IMR-90 (cell line): ENCODE data around the gene AP3S1. TPM values are rescaled to one million over a fixed set of nuclear protein-coding genes. Genes with fewer than 3 reads are reported as not detected.

ENCODE experiments used
- ATAC-seq: fragments of 200-7000 bp; cut with Tn5 transposase; 2 replicates; pipeline ENCODE4 v1.9.1; 2020; ENCODE audit warnings: low read depth, mild to moderate bottlenecking, moderate library complexity
- BruUV-seq: library from RNA; stranded (reverse); fragments of 400-500 nt; replicated peaks from 2 replicates; lab custom pipeline; 2021; lab: Mats Ljungman, UMichigan
- CTCF ChIA-PET: fragments of 300-600 bp; formaldehyde crosslinking; extraction: SDS; loops from one replicate; lab custom pipeline; 2021; ENCODE audit warnings: antibody characterized with exemption; lab: Yijun Ruan, JAX
- POLR2A ChIA-PET: fragments of 300-600 bp; sonication (Branson Sonifier 250); formaldehyde crosslinking; loops from one replicate; lab custom pipeline; 2022; ENCODE audit warnings: antibody characterized with exemption; ENCODE audit not compliant: unreplicated experiment; lab: Charles Lee
- DNase-seq: peaks from one replicate; pipeline ENCODE4 v3.0.0; 2013
- H2AFZ ChIP-seq: replicated peaks from 2 replicates; pipeline ENCODE3; 2013; ENCODE audit warnings: low read length, mild to moderate bottlenecking; ENCODE audit not compliant: poor library complexity
- H2AK5ac ChIP-seq: 2 replicates; pipeline ENCODE4 v1.6.1; 2013; ENCODE audit warnings: low read depth, low read length, inconsistent platforms
- H2AK9ac ChIP-seq: replicated peaks from 2 replicates; pipeline ENCODE3; 2013; ENCODE audit warnings: mild to moderate bottlenecking, low read depth, low read length, moderate library complexity; ENCODE audit not compliant: poor library complexity
- H2BK120ac ChIP-seq: 2 replicates; pipeline ENCODE4 v1.6.1; 2013; ENCODE audit warnings: low read depth, low read length, inconsistent platforms
- H2BK15ac ChIP-seq: 3 replicates; pipeline ENCODE4 v1.6.1; 2013; ENCODE audit warnings: low read depth, low read length, inconsistent platforms
- H2BK20ac ChIP-seq: 2 replicates; pipeline ENCODE4 v1.6.1; 2013; ENCODE audit warnings: low read depth, mild to moderate bottlenecking, inconsistent platforms, low read length, moderate library complexity
- H2BK5ac ChIP-seq: 2 replicates; pipeline ENCODE4 v1.6.1; 2013; ENCODE audit warnings: mild to moderate bottlenecking, low read depth, low read length, inconsistent platforms; ENCODE audit not compliant: poor library complexity, severe bottlenecking
- H3K14ac ChIP-seq: replicated peaks from 2 replicates; pipeline ENCODE4 v1.6.1; 2013; ENCODE audit warnings: low read depth, low read length, inconsistent platforms
- H3K18ac ChIP-seq: 2 replicates; pipeline ENCODE4 v1.6.1; 2013; ENCODE audit warnings: low read depth, low read length, control low read depth
- H3K23ac ChIP-seq: 2 replicates; pipeline ENCODE4 v1.6.1; 2013; ENCODE audit warnings: low read depth, low read length, inconsistent platforms
- H3K27ac ChIP-seq: 2 replicates; pipeline ENCODE4 v1.5.1; 2013; ENCODE audit warnings: mild to moderate bottlenecking, control low read depth, low read length; ENCODE audit not compliant: insufficient read depth
- H3K27me3 ChIP-seq: 2 replicates; pipeline ENCODE4 v1.6.1; 2013; ENCODE audit warnings: low read length; ENCODE audit not compliant: control insufficient read depth, insufficient read depth
- H3K36me3 ChIP-seq: 2 replicates; pipeline ENCODE4 v1.6.1; 2013; ENCODE audit warnings: low read length, mixed read lengths; ENCODE audit not compliant: control insufficient read depth, insufficient read depth
- H3K4ac ChIP-seq: 2 replicates; pipeline ENCODE4 v1.6.1; 2013; ENCODE audit warnings: low read depth, low read length, inconsistent platforms
- H3K4me1 ChIP-seq: 2 replicates; pipeline ENCODE4 v1.6.1; 2013; ENCODE audit warnings: low read length, mixed read lengths; ENCODE audit not compliant: control insufficient read depth, insufficient read depth
- H3K4me2 ChIP-seq: 2 replicates; pipeline ENCODE4 v1.6.1; 2013; ENCODE audit warnings: low read depth, mild to moderate bottlenecking, control low read depth, low read length, moderate library complexity
- H3K4me3 ChIP-seq: 2 replicates; pipeline ENCODE4 v1.5.1; 2013; ENCODE audit warnings: low read depth, mild to moderate bottlenecking, control low read depth, low read length, moderate library complexity; ENCODE audit not compliant: insufficient read depth
- H3K56ac ChIP-seq: 2 replicates; pipeline ENCODE4 v1.6.1; 2013; ENCODE audit warnings: low read length, inconsistent platforms; ENCODE audit not compliant: insufficient read depth; ENCODE audit errors: extremely low read depth
- H3K79me1 ChIP-seq, 2 experiments: 2 replicates each; pipeline ENCODE4 v1.6.1; 2013; ENCODE audit warnings: low read length in 2 of 2, inconsistent platforms in 1 of 2, low read depth in 1 of 2
- H3K9ac ChIP-seq: 2 replicates; pipeline ENCODE4 v1.6.1; 2013; ENCODE audit warnings: low read depth, low read length, control low read depth
- H3K9me1 ChIP-seq: 2 replicates; pipeline ENCODE4 v1.6.1; 2013; ENCODE audit warnings: low read length, inconsistent platforms; ENCODE audit not compliant: insufficient read depth
- H3K9me3 ChIP-seq: 2 replicates; pipeline ENCODE4 v1.6.1; 2013; ENCODE audit warnings: low read length; ENCODE audit not compliant: control insufficient read depth, insufficient read depth
- H4K20me1 ChIP-seq: 2 replicates; pipeline ENCODE4 v1.6.1; 2013; ENCODE audit warnings: low read length, inconsistent platforms; ENCODE audit not compliant: insufficient read depth
- H4K5ac ChIP-seq: 2 replicates; pipeline ENCODE4 v1.6.1; 2013; ENCODE audit warnings: mild to moderate bottlenecking, low read depth, low read length, control low read depth
- H4K8ac ChIP-seq, 2 experiments: 2 replicates each; pipeline ENCODE4 v1.6.1; 2013; ENCODE audit warnings: low read depth in 2 of 2, low read length in 2 of 2, control low read depth in 1 of 2, inconsistent platforms in 1 of 2
- H4K91ac ChIP-seq: 2 replicates; pipeline ENCODE4 v1.6.1; 2013; ENCODE audit warnings: low read depth, low read length, inconsistent platforms; ENCODE audit not compliant: insufficient read depth
- BHLHE40 ChIP-seq: fragments of 150-350 bp; IDR thresholded peaks from 2 replicates; pipeline ENCODE4 v1.6.1; 2016; ENCODE audit warnings: mild to moderate bottlenecking, low read depth, low read length
- CEBPB ChIP-seq: IDR thresholded peaks from 2 replicates; pipeline ENCODE4 v1.6.1; 2012; ENCODE audit warnings: low read depth, low read length, improper control_type of control experiment
- CHD1 ChIP-seq: IDR thresholded peaks from 2 replicates; pipeline ENCODE4 v1.6.1; 2012; ENCODE audit warnings: low read depth, low read length, improper control_type of control experiment
- MAFK ChIP-seq: IDR thresholded peaks from 2 replicates; pipeline ENCODE4 v1.6.1; 2012; ENCODE audit warnings: low read depth, low read length, improper control_type of control experiment
- MAZ ChIP-seq: IDR thresholded peaks from 2 replicates; pipeline ENCODE4 v1.6.1; 2012; ENCODE audit warnings: low read depth, mild to moderate bottlenecking, low read length, improper control_type of control experiment, moderate library complexity, borderline replicate concordance
- MXI1 ChIP-seq: IDR thresholded peaks from 2 replicates; pipeline ENCODE4 v1.6.1; 2012; ENCODE audit warnings: low read depth, mild to moderate bottlenecking, low read length, moderate library complexity, borderline replicate concordance
- NFE2L2 ChIP-seq: fragments of 150-350 bp; IDR thresholded peaks from 2 replicates; pipeline ENCODE4 v1.6.1; 2016; ENCODE audit warnings: low read depth, mild to moderate bottlenecking, low read length
- POLR2A ChIP-seq: IDR thresholded peaks from 2 replicates; pipeline ENCODE4 v1.6.1; 2012; ENCODE audit warnings: mild to moderate bottlenecking, low read depth, low read length
- RCOR1 ChIP-seq: IDR thresholded peaks from 2 replicates; pipeline ENCODE4 v1.6.1; 2012; ENCODE audit warnings: mild to moderate bottlenecking, low read length, improper control_type of control experiment; ENCODE audit not compliant: insufficient replicate concordance
- RFX5 ChIP-seq: IDR thresholded peaks from 2 replicates; pipeline ENCODE4 v1.8.0; 2012; ENCODE audit warnings: low read depth, mild to moderate bottlenecking, low read length, moderate library complexity
- SMC3 ChIP-seq: fragments of 150-350 bp; IDR thresholded peaks from 2 replicates; pipeline ENCODE4 v1.6.1; 2016; ENCODE audit warnings: low read depth, mild to moderate bottlenecking, antibody characterized with exemption, low read length, moderate library complexity
- WGBS, 2 experiments: methylation state at CpG; one replicate each; pipeline versions ENCODE4 v1.1.5 to v1.1.7; 2013; ENCODE audit warnings: missing lambda C conversion rate in 2 of 2; ENCODE audit not compliant: insufficient read length in 1 of 2; ENCODE audit errors: extremely low coverage in 2 of 2; 5-methylcytosine and 5-hydroxymethylcytosine counted together
- dilution Hi-C: fragments of 300-500 bp; cut with HindIII; formaldehyde crosslinking; loops from one replicate; pipeline ENCODE4 v1.14.3; 2018; ENCODE audit warnings: low sequenced_read_pairs; ENCODE audit not compliant: unreplicated experiment
- in situ Hi-C: fragments of 300-500 bp; cut with MboI; formaldehyde crosslinking; loops from 3 replicates; pipeline ENCODE4 v1.14.3; 2019; ENCODE audit warnings: low sequenced_read_pairs, inconsistent platforms, mixed read lengths
- intact Hi-C: fragments of 100-400 bp; cut with micrococcal nuclease; formaldehyde crosslinking; loops from 2 replicates; pipeline ENCODE4 v1.10.0; 2022
- polyA plus RNA-seq, 3 experiments: library from polyadenylated mRNA; depleted of rRNA; stranded (reverse); fragments of >200 nt; gene quantifications; 2 replicates each; pipeline ENCODE4 v1.2.3, GENCODE V29; 2012; ENCODE audit warnings: low replicate concordance in 1 of 3
- total RNA-seq: library from RNA; depleted of rRNA; stranded (reverse); fragments of >200 nt; gene quantifications from 2 replicates; pipeline ENCODE4 v1.2.3, GENCODE V29; 2012
- TF ChIP-seq, protein P1 (sequence below): fragments of 150-350 bp; IDR thresholded peaks from 2 replicates; pipeline ENCODE4 v1.6.1; 2016; ENCODE audit warnings: low read depth, mild to moderate bottlenecking, low read length, moderate library complexity, borderline replicate concordance
- TF ChIP-seq, protein P2 (sequence below): fragments of 150-350 bp; IDR thresholded peaks from 2 replicates; pipeline ENCODE4 v1.6.1; 2017; ENCODE audit warnings: mild to moderate bottlenecking, antibody characterized with exemption, low read length, low read depth
- TF ChIP-seq, protein P3 (sequence below): conservative IDR thresholded peaks from 2 replicates; pipeline ENCODE4 v1.5.1; 2012; ENCODE audit warnings: mild to moderate bottlenecking, low read depth, low read length, improper control_type of control experiment

The AP3S1 gene
- total and polyA plus RNA-seq, 2 of the 4 experiments (the other 2 are of a cell fraction), result 21.9 to 73.1 TPM

DNA sequence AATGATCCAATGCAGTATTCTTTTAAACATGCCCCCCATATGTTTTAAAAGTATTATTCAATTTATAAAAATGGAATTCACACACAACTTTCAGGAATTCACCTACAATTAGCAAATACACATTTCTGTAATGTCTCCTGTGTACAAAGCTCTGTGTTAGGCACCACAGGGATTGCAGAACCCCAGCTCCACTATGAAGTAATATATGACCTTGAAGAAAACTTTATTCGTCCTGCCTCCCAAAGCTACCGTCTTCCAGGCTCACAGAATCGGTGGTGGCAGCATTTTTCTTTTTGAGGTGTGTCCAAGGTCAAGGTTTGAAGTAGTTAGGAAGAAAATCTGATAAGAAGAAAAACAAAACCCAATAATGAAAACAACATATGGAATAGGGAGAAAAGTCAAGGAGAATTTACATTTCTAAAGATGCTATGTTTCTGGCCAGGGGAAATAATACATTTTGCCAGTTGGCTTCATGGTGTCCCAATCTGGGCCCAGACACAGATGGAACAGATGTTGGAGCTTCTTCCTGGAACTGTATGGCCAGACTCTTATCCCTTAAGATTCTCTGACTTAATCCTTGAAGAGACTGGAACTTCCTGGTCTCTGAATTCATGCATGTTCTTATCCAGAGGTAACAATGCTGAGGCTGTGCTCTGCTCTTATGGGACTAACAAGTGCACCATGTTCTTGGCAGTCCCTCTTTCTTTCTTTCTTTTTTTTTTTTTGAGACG lies 98.5 kb downstream of the AP3S1 start:
- no peaks in the 10 kb centered on the region for H3K4me1 ChIP-seq
- peak overlapping the region; percentile 5 for H2AFZ ChIP-seq
- H3K79me1 ChIP-seq, result no peaks in the 10 kb centered on the region
- intact Hi-C loops, result no loop called here
- peak overlapping the region; percentile 86 for H3K14ac ChIP-seq
- no peaks in the 10 kb centered on the region for H3K9me3 ChIP-seq
- H3K56ac ChIP-seq, result no peak overlapping the region
- H3K36me3 ChIP-seq, result no peaks in the 10 kb centered on the region
- H3K4me3 ChIP-seq, result no peak overlapping the region
- H3K4ac ChIP-seq, result peak overlapping the region; percentile 89
- H3K23ac ChIP-seq, result 0 out of 2 replicates have a peak overlapping the region, but pooled peaks have one; percentile 53
- in situ Hi-C loops, result no loop called here
- H3K4me2 ChIP-seq, result no peak overlapping the region
- no peak overlapping the region for H3K9ac ChIP-seq
- ATAC-seq (no peak), DNase-seq (no peak)
- H3K27ac ChIP-seq, result no peak overlapping the region
- H2BK5ac ChIP-seq, result peak overlapping the region; percentile 42
- H3K27me3 ChIP-seq, result no peaks in the 10 kb centered on the region
- H2AK9ac ChIP-seq, result peak overlapping the region; percentile 11
- no peaks in the 10 kb centered on the region for H3K9me1 ChIP-seq
- peak overlapping the region; percentile 79; the same call in 1 of the 2 replicates for H2BK20ac ChIP-seq
- H2BK120ac ChIP-seq, result peak overlapping the region; percentile 86
- peak overlapping the region in 1 of 2 experiments; percentile 86; a peak in 2 of 4 replicates for H4K8ac ChIP-seq
- H2BK15ac ChIP-seq, result peak overlapping the region; percentile 45; the same call in 2 of the 3 replicates
- peak overlapping the region; percentile 84; the same call in 1 of the 2 replicates for H4K5ac ChIP-seq
- no TSS peak for BruUV-seq
- POLR2A ChIA-PET, result interaction anchor here (0.6 to 1.1 kb wide), 2 partner anchors 14 to 94 kb away, joined by 3 to 6 read pairs; no protein-coding TSS in a partner anchor
- peak overlapping the region; percentile 80 for H4K91ac ChIP-seq
- dilution Hi-C loops, result no loop called here
- WGBS, 2 experiments, result no CpG with 5 or more reads among the region's 4 CpGs
- CTCF ChIA-PET, result interaction anchor here (1.5 kb wide), 1 partner anchor 79 kb away, joined by 5 read pairs; no protein-coding TSS in a partner anchor
- no peaks in the 10 kb centered on the region for H4K20me1 ChIP-seq
- H2AK5ac ChIP-seq, result peak overlapping the region; percentile 91
- H3K18ac ChIP-seq, result peak overlapping the region; percentile 41; the same call in 1 of the 2 replicates
- TF ChIP-seq, protein P1, sequence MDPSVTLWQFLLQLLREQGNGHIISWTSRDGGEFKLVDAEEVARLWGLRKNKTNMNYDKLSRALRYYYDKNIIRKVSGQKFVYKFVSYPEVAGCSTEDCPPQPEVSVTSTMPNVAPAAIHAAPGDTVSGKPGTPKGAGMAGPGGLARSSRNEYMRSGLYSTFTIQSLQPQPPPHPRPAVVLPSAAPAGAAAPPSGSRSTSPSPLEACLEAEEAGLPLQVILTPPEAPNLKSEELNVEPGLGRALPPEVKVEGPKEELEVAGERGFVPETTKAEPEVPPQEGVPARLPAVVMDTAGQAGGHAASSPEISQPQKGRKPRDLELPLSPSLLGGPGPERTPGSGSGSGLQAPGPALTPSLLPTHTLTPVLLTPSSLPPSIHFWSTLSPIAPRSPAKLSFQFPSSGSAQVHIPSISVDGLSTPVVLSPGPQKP, result no peak
- TF ChIP-seq CHD1, result no peak
- TF ChIP-seq NFE2L2, result no peak
- TF ChIP-seq CEBPB, result no peak
- TF ChIP-seq POLR2A, result no peak
- no peak for TF ChIP-seq RFX5
- TF ChIP-seq MAZ, result no peak
- no peak for TF ChIP-seq MXI1
- no peak for TF ChIP-seq SMC3
- TF ChIP-seq, protein P2, sequence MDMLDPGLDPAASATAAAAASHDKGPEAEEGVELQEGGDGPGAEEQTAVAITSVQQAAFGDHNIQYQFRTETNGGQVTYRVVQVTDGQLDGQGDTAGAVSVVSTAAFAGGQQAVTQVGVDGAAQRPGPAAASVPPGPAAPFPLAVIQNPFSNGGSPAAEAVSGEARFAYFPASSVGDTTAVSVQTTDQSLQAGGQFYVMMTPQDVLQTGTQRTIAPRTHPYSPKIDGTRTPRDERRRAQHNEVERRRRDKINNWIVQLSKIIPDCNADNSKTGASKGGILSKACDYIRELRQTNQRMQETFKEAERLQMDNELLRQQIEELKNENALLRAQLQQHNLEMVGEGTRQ, result no peak
- TF ChIP-seq, protein P3, sequence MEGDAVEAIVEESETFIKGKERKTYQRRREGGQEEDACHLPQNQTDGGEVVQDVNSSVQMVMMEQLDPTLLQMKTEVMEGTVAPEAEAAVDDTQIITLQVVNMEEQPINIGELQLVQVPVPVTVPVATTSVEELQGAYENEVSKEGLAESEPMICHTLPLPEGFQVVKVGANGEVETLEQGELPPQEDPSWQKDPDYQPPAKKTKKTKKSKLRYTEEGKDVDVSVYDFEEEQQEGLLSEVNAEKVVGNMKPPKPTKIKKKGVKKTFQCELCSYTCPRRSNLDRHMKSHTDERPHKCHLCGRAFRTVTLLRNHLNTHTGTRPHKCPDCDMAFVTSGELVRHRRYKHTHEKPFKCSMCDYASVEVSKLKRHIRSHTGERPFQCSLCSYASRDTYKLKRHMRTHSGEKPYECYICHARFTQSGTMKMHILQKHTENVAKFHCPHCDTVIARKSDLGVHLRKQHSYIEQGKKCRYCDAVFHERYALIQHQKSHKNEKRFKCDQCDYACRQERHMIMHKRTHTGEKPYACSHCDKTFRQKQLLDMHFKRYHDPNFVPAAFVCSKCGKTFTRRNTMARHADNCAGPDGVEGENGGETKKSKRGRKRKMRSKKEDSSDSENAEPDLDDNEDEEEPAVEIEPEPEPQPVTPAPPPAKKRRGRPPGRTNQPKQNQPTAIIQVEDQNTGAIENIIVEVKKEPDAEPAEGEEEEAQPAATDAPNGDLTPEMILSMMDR, result no peak
- TF ChIP-seq BHLHE40, result no peak
- no peak for TF ChIP-seq MAFK
- no peak for TF ChIP-seq RCOR1
